T47D (cell line): ENCODE results near the gene LRRC36.

ENCODE experiments used
- DNase-seq, 2 experiments: peaks; one replicate each; pipeline versions ENCODE4 v3.0.0 to v3.0.0-alpha.2; 2011 to 2012; ENCODE audit warnings: low read depth in 1 of 2, low spot score in 1 of 2
- JUND ChIP-seq: IDR thresholded peaks from 2 replicates; pipeline ENCODE4 v1.6.1; 2012; ENCODE audit warnings: low read depth
- in situ Hi-C: cut with HindIII; loops from 2 replicates; pipeline ENCODE4 v1.10.0; 2016; ENCODE audit warnings: low sequenced_read_pairs, low pct_unique_long_range_greater_than_20kb

The LRRC36 gene

GRCh38 chr16:67283826-67284555 is 42.6 kb upstream of the LRRC36 start:
- in situ Hi-C loops, result no loop called here
- DNase-seq, result no peak
- TF ChIP-seq JUND, result no peak

GRCh38 chr16:67284699-67285646 is 41.6 kb upstream of the LRRC36 start:
- DNase-seq, result peak; percentile 61 to 72
- in situ Hi-C loops, result no loop called here
- no peak for TF ChIP-seq JUND

- no peak for TF ChIP-seq JUND
- no peak for DNase-seq
- in situ Hi-C loops, result no loop called here
These were observed 40.0 kb upstream of the LRRC36 start for GRCh38 chr16:67286441-67287235.

- no peak for TF ChIP-seq JUND
- no peak for DNase-seq
- in situ Hi-C loops, result no loop called here
These were observed 38.7 kb upstream of the LRRC36 start for GRCh38 chr16:67287960-67288359.

- in situ Hi-C loops, result no loop called here
- TF ChIP-seq JUND, result no peak
- DNase-seq, result no peak
These were observed 35.2 kb upstream of the LRRC36 start for GRCh38 chr16:67291461-67291860.

GRCh38 chr16:67294171-67294757 is 32.4 kb upstream of the LRRC36 start:
- no peak for DNase-seq
- no peak for TF ChIP-seq JUND
- in situ Hi-C loops, result no loop called here

- DNase-seq, result no peak
- no peak for TF ChIP-seq JUND
- in situ Hi-C loops, result no loop called here
These were observed 31.7 kb upstream of the LRRC36 start for GRCh38 chr16:67294938-67295361.

GRCh38 chr16:67296420-67296819 is 30.2 kb upstream of the LRRC36 start:
- TF ChIP-seq JUND, result no peak
- no peak for DNase-seq
- in situ Hi-C loops, result no loop called here

- in situ Hi-C loops, result no loop called here
- TF ChIP-seq JUND, result no peak
- DNase-seq, result no peak
These were observed 28.3 kb upstream of the LRRC36 start for GRCh38 chr16:67298277-67298676.

- in situ Hi-C loops, result no loop called here
- no peak for TF ChIP-seq JUND
- no peak for DNase-seq
These were observed 27.3 kb upstream of the LRRC36 start for GRCh38 chr16:67299269-67299668.

GRCh38 chr16:67301080-67301782 is 25.4 kb upstream of the LRRC36 start:
- TF ChIP-seq JUND, result no peak
- no peak for DNase-seq
- in situ Hi-C loops, result no loop called here
